Measurements from ENCODE around the gene LCMT2.

Gene LCMT2, protein sequence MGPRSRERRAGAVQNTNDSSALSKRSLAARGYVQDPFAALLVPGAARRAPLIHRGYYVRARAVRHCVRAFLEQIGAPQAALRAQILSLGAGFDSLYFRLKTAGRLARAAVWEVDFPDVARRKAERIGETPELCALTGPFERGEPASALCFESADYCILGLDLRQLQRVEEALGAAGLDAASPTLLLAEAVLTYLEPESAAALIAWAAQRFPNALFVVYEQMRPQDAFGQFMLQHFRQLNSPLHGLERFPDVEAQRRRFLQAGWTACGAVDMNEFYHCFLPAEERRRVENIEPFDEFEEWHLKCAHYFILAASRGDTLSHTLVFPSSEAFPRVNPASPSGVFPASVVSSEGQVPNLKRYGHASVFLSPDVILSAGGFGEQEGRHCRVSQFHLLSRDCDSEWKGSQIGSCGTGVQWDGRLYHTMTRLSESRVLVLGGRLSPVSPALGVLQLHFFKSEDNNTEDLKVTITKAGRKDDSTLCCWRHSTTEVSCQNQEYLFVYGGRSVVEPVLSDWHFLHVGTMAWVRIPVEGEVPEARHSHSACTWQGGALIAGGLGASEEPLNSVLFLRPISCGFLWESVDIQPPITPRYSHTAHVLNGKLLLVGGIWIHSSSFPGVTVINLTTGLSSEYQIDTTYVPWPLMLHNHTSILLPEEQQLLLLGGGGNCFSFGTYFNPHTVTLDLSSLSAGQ

DNA sequence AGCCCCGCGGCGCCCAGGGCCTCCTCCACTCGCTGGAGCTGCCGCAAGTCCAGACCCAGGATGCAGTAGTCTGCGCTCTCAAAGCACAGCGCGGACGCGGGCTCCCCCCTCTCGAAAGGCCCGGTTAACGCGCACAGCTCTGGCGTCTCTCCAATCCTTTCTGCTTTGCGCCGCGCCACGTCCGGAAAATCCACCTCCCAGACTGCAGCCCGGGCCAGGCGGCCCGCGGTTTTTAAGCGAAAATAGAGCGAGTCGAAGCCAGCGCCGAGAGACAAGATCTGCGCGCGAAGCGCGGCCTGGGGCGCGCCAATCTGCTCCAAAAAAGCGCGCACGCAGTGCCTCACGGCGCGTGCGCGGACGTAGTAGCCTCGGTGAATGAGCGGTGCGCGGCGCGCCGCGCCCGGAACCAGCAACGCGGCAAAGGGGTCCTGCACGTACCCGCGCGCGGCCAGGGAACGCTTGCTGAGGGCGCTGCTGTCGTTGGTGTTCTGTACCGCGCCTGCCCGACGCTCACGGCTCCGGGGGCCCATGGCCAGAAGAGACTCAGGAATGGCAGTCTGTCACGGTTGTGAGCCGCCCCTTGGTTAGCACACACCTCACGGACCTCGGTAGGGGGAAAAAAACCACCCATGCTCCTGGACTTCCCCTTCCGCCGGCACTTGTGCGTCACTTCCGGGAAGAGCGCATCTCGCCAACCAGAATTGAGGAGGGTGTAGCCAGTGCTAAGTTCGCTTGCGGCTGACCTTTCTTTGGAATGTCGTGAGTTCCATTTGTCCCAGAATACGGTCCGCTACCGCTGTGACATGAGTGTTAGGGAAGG lies at the start of gene LCMT2:
Gene LCMT2, minus strand, starts transcription at position 614 of the 820 bp plus-strand sequence. Its CDS starts 84 bp downstream, at position 530.
- peak; percentile 91 for DNase-seq (ENCODE audit: low spot score)

DNA sequence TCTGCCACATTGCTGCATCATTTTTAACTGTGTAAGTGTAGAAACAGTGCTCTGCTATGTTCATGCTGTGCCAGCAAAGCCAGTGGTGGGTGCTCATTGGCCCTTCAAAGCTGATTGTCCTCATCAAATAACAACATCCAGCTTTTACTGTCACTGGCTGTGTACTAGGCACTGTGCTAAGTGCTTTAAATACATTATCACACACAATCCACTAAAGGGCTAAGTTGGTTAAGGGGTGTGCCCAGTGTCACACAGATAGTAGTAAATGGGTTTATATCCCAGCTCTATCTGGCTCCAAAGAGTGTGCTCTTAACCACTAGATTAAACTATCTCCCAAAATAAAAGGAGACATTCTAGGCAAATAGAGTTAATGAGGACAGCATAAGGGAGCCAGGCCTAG lies 48.2 kb upstream of the LCMT2 start:
- no peak for DNase-seq (ENCODE audit: low spot score)

DNA sequence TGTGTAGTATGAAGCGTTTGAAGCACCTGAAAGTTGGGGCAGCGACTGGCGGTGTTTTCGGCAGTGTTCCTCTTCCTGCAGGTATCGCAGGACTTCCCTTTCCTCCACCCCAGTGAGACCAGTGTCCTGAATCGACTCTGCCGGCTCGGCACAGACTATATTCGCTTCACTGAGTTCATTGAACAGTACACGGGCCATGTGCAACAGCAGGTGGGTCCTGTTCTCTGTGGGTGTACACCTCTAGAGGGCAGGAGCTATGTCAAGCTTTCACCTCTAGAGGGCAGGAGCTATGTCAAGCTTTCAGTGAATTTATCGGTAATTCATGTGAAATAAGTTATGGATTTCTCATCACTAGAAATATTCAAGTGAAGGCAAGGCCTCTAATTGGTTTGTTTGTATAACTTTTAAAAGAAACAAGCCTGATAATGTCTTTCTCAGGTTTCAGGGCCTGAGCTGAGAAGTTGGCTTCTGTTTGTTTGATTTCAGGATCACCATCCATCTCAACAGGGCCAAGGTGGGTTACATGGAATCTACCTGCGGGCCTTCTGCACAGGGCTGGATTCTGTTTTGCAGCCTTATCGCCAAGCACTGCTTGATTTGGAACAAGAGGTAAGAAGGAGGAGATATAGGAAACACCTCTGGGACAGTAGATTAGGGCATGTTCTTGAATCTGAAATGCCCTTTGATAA lies 45.8 kb upstream of the LCMT2 start:
- peak; percentile 49 for DNase-seq (ENCODE audit: low spot score)

DNA sequence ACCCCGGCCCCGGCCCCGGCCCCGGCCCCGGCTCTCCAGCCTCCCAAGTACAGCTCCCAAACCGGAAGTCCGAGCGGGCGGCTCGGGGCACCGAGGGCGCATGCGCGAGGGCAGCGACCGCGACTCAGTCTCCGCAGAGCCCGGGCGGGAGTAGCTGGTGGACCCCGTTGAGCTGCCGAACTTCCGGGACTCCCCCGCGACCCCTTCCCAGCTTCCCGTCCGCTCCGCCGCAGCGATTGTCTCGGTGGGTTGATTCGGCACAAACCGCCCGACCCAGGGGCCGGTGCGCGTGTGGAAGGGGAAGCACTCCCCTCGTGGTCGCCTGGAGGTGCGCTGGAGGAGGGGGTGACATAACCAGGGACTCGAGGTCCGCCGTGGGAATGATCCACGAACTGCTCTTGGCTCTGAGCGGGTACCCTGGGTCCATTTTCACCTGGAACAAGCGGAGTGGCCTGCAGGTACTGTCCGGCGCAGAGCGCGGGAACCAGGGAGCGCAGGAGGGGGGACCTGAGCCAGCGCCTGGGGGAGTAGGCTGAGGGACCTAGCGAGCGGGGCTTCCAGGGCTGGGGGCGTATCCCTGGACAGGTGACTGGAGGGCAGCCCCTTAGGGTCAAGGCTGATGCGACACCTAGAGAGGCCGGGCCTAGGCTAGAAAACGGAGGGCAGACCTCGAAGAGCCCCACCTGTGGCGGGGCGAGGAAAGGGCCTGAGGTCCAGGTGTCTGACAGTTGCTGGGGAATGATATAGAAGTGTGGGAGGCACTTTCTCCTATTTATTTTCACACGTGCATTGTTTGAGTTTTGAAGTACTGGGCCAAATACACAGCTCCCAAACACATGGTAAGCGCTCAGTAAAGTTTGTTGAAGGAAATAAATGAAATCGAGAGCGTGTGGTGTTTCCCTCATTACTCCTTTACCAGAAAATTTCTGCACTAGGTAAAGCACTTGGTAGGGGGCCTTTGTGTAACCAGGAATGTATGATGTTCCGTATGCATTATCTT lies 40.9 kb upstream of the LCMT2 start, which contains the start of the genes TUBGCP4 and ZSCAN29:
Gene TUBGCP4, plus strand, starts transcription at position 127 of the 1,000 bp plus-strand sequence. Its CDS starts 254 bp downstream, at position 381.
Gene ZSCAN29, minus strand, starts transcription at position 69 of the 1,000 bp plus-strand sequence. CDS start 1,130 bp downstream, outside the sequence.
- peak; percentile 70 for DNase-seq (ENCODE audit: low spot score)

DNA sequence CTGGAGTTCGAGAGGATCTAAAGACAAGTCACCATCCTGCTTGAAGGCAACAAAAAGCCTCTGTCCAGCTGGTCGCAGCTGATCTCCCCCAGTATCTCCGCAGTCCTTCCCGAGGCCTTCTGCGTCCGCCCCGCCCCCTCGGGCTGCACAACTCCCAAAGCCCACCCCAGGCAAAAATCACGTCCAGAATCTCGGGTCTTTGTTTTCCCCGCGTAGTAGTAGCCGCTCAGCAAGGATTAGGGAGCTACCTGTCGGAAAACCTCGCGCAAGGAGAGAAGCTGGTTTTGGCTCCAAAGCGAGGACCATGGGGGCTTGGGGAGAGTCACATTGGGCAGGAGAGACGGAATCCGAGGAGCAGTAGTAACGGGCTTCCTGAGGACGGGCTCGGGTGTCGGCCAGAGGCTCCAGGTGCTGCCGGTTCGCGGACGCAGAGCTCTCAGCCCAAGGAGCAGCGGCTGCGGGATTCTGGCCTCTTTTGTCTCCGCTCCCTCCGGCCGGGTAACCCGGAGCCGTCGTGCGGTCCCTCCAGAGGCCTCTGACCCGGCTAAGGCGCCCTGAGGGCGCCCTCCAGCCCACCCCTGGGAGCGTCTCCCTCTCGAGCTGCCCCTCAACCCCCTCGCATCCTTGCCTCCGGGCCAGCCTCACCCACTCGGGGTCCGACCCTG lies 40.1 kb upstream of the LCMT2 start:
- peak; percentile 13 for DNase-seq (ENCODE audit: low spot score)

DNA sequence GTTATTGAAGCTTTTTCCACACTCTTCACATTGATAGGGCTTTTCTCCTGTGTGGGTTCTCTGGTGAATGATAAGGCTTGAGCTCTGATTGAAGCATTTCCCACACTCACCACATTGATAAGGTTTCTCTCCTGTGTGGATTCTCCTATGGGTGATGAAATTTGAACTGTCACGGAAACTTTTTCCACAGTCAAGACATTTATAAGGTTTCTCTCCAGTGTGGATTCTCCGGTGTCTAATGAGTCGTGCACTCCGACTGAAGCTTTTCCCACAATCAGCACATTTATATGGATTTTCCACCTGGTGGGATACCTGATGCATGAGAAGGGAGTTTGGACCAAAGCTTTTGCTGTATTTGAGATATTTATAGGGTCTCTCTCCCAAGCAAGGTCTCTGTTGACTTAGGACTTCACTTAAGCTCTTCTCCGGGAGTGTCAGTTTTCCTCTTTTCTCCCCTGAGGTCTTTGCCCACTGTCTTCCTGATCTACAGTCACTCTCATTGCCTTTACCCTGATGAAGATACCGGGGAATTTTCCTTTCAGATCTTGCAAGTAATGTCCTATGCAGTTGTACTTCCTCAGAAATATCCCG lies 31.0 kb upstream of the LCMT2 start:
- no peak for DNase-seq (ENCODE audit: low spot score)

DNA sequence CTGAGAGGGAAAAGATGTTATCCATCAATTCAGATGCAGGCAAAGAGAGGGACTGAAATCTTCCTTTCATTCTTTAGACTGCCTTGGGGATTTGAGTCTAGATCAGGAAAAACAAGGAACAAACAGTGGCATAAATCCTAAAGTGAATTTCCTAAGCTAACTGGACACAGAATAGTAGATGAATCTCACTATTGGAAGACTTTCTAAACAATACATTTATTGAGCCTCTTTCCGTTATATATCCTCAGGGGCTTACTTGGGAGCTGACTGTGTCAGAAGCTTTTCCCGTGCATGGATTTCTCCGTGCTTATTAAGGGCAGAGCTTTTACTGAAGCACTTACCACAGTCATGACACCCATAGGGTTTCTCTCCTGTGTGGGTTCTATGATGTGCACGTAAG lies 30.4 kb upstream of the LCMT2 start:
- no peak for DNase-seq (ENCODE audit: low spot score)

DNA sequence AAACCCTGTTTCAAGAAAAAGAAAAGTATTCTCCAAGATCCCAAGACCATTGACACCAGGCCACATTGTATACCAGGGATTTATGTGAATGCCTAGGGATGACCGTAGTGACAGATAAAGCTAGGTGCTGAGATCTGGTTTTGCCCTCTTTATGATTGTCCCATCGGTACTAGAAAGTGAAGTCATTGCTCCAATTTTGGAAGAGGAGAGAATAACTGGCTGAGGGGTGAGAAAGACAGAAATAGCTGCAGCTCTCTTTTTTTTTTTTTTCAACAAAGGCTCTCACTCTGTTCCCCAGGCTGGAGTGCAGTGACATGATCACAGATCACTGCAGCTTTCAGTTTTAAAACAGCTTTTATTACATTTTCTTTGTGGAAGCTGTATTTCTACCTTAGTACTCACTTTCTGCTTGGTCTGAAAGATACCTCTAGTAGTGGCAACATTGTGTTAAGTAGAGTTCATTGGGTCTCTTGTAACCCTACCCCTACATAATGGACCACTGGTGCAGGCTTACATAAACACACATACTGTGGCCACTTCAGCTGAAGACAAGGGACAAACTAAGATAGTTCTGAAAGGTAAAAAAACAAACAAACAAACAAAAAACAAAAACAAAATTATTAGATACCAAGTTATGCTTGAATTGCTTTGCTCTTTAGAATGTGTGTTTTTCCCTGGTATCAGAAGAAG lies 22.5 kb upstream of the LCMT2 start:
- no peak for DNase-seq (ENCODE audit: low spot score)

DNA sequence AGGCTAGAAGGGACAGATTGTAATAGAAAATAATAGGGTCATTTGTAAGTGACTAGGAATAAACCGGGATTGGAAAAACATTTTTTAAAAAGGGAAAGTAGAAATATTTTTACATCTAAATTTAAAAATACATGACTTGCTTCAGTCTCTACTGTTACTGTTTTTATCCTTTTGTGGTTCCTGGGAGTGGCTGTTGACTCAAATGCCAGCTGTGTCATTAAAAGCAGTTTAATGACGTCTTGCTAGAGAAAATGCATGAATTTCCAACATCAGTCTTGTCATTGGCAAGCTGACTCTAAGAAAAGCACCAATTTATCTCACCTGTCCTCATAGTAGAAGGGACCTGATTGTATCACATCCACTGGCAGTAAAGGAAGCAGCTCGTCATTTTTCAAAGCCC lies 16.7 kb upstream of the LCMT2 start:
- DNase-seq (ENCODE audit: low spot score) = no peak

DNA sequence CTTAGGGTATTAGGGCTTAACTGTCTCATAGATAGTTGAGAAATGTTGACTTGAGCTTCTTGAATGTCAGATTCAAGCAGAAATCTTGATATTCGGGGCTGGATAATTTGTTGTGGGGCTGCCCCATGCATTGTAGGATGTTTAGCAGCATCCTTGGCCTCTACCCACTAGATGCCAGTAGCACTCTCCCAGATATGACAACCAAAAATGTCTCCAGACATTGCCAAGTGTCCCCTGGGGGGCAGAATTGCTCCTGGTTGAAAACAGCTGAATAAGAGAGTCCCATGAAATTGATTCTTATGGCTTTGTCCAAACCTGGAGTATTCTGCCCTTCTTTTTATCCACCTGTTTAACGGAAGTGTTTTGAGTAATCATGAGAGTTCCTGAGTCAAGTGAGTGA lies 15.9 kb upstream of the LCMT2 start:
- no peak for DNase-seq (ENCODE audit: low spot score)

DNA sequence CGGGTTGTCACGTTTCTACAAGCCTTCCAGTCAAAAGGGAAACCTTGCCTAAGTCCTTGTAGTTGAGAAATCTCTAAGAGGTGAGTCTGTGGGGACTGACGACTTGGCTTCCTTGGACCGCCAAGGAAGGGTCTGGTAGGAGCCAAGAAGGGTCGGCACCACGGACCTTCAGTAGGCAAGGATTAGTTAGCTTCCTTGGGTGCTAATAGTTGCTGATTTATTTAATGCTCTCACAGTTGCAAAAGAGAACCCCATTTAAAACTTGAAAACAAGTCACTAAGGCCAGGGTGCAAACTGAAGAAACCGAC lies 361 bp upstream of the LCMT2 start:
- no peak for DNase-seq (ENCODE audit: low spot score)

DNA sequence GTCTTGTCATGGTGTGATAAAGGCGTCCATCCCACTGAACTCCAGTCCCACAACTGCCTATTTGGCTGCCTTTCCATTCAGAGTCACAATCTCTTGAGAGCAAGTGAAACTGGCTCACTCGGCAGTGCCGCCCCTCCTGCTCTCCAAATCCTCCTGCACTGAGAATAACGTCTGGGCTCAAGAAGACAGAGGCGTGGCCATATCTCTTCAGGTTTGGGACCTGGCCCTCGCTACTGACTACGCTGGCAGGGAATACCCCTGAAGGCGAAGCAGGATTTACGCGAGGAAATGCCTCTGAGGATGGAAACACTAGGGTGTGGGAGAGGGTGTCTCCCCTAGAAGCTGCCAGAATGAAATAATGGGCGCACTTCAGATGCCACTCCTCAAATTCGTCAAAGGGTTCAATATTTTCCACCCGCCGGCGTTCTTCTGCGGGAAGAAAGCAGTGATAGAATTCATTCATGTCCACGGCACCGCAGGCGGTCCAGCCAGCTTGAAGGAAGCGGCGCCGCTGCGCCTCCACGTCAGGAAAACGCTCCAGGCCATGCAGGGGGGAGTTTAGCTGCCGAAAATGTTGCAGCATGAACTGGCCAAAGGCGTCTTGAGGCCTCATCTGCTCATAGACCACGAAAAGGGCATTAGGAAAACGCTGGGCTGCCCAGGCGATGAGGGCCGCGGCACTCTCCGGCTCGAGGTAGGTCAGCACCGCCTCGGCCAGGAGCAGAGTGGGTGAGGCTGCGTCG lies 985 bp downstream of the LCMT2 start:
- no peak for DNase-seq (ENCODE audit: low spot score)

DNA sequence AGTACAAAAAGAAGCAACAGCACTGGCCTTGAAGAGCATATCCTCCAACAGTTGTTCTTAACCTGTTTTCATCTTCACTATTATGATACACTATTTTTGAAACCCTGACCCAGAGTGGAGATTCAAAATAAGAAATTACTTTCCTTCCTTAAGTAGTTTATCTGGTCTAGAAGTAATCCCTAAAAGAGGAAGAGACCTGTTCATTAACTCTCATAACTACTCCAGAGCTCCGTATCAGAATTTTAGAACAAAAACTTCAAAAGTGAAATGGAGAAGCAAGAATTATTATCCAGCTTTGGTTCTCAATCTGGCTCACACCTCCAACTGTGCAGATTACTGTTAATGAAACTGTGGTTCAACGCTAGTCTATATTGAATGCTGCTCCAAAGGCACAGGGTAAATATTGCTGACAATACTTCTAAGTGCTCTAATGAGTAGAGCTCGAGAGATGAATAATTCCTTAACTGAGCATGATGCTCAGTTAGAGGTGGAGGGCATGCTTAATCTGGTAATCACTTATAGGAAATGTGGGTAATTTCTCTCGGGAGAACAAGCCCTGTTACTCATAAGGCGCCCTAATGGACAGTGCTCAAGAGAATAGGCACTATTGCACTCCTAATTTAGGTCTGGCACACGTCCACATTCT lies 5.2 kb downstream of the LCMT2 start:
- DNase-seq (ENCODE audit: low spot score) = no peak

DNA sequence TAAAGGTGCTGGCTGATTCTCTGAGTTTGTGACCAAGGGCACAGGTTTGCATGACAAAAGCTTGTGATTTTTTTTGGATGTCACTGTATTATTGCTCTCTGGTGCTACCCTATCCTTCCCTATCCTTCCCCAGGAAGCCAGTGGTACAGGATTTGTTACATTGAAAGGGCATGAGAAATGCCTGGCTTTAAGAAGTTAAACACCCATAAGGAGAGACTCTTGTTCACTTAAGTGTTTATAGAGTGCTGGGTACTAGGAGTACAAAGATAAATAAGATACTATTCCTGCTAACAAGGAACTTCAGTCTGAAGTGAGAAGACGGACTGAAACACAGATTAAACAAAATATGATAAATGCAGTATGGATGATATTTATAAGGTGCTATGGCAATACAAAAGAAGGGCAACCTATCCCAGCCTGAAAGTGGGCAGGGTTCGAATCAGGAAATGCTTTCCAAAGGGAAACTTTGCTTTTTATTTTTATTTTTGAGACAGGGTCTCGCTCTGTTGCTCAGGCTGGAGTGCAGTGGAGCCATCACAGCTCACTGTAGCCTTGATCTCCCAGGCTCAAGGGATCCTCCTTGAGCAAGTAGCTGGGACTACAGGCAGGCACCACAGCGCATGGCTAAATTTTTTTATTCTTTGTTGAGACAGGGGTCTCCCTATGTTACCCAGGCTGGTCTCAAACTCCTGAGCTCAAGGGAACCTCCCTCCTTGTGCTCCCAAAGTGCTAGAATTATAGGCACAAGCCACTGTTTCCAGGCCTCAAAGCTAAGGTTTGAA lies 11.2 kb downstream of the LCMT2 start:
- no peak for DNase-seq (ENCODE audit: low spot score)

DNA sequence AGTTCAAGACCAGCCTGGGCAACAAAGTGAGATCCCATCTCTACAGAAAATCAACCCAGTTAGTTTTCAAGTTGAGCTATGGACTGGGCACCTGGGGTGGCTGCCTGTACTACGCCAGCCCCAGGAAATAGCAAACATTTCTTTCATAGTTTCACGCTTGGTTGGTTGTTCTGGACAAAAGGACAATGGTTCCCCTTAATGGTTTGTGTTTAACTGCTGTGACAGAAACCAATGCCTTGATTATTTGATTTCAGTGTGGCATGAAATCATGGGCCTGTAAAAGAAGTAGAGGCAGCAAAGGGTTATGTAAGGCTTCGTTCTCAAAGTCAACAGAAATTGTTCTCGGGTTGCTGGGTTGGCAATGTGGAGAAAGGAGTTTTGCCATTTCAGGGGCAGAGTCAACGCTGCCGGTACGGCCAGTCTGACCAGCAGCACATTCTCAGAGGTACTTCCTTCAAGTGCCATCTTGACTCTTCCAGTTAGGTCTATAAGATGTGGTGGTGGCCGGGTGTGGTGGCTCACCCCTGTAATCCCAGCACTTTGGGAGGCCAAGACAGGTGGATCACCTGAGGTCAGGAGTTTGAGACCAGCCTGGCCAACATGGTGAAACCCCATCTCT lies 12.7 kb downstream of the LCMT2 start:
- no peak for DNase-seq (ENCODE audit: low spot score)

DNA sequence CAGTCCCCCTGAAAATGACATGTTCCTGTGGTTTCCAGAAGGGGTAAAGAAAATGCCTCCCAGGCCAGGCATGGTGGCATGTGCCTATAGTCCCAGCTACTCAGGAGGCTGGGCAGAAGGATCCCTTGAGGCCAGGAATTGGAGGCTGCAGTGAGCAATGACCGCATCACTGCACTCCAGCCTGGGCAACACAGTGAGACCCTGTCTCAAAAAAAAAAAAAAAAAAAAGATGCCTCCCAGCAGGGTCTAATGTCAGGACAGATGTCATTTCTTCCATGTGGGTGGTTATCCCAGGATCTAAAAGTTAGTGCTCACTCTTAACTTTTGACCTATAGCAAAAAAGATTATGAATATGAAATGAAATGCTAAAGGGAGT lies 13.4 kb downstream of the LCMT2 start:
- no peak for DNase-seq (ENCODE audit: low spot score)

All from CD4-positive, alpha-beta T cell treated with Interleukin-15 for 4 hours (primary cell).